Spleen (tissue), 7 donors: ENCODE data around the gene CXXC1.

Experiments used
- POLR2A ChIP-seq, 3 donors: fragments of 450-650 bp; IDR thresholded peaks; one replicate each; pipeline ENCODE4 v1.5.1; 2017; ENCODE audit warnings: antibody characterized with exemption in 3 of 3, mild to moderate bottlenecking in 1 of 3
- POLR2AphosphoS5 ChIP-seq, 3 donors: sonication (generic); formaldehyde crosslinking; IDR thresholded peaks; one replicate each; pipeline ENCODE4 v1.5.1; 2017; ENCODE audit warnings: antibody characterized with exemption in 3 of 3
- TF ChIP-seq, protein P1 (sequence below), 11 experiments: fragments of 200-600 bp in 7 of 11; fragments of 450-650 bp in 4 of 11; sonication (generic) in 4 of 11; IDR thresholded peaks in 8 of 11; conservative IDR thresholded peaks in 3 of 11; 1 replicate in 7 of 11; 2 replicates in 4 of 11; pipeline versions ENCODE4 v1.4.0 to v1.8.0; 2016 to 2021; ENCODE audit warnings: antibody characterized with exemption in 11 of 11, inconsistent platforms in 4 of 11, mild to moderate bottlenecking in 1 of 11
- donor health status: DM: no; HTN: no; CAD: no; lungs with moderate emphysema.
- donor health status: DM: no; HTN: no; CAD: no.
- donor health status: DM: no; HTN: no; CAD: no.

- TF ChIP-seq, protein P1, sequence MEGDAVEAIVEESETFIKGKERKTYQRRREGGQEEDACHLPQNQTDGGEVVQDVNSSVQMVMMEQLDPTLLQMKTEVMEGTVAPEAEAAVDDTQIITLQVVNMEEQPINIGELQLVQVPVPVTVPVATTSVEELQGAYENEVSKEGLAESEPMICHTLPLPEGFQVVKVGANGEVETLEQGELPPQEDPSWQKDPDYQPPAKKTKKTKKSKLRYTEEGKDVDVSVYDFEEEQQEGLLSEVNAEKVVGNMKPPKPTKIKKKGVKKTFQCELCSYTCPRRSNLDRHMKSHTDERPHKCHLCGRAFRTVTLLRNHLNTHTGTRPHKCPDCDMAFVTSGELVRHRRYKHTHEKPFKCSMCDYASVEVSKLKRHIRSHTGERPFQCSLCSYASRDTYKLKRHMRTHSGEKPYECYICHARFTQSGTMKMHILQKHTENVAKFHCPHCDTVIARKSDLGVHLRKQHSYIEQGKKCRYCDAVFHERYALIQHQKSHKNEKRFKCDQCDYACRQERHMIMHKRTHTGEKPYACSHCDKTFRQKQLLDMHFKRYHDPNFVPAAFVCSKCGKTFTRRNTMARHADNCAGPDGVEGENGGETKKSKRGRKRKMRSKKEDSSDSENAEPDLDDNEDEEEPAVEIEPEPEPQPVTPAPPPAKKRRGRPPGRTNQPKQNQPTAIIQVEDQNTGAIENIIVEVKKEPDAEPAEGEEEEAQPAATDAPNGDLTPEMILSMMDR (IDR thresholded peaks at IDR 0.05 in 8 of 11, conservative IDR thresholded peaks at IDR 0.05 in 3 of 11) = no peak
- TF ChIP-seq POLR2A (IDR thresholded peaks at IDR 0.05) (no peak), POLR2AphosphoS5 (IDR thresholded peaks at IDR 0.05) (no peak)
Observed at GRCh38 chr18:50334546-50335152, 47.2 kb upstream of the CXXC1 start.
